Measurements from ENCODE around the gene GRIK4.

- TF ChIP-seq EP300 (IDR thresholded peaks at IDR 0.05; ENCODE audit: borderline replicate concordance in 1 of 2, low read depth in 1 of 2, low read length in 1 of 2) (no peak), MXI1 (IDR thresholded peaks at IDR 0.05; ENCODE audit: low read depth, low read length) (no peak), POLR2AphosphoS5 (IDR thresholded peaks at IDR 0.05; ENCODE audit: low read depth, low read length) (no peak), TAF1 (IDR thresholded peaks at IDR 0.05; ENCODE audit: borderline replicate concordance, low read depth, low read length) (no peak), CTCF (IDR thresholded peaks at IDR 0.05) (no peak), EZH2phosphoT487 (IDR thresholded peaks at IDR 0.05; ENCODE audit: borderline replicate concordance, low read depth) (no peak)
Measured at GRCh38 chr11:120834686-120835210, 323.2 kb downstream of the GRIK4 start.

All from SK-N-SH (cell line).